DOHH2 (cell line): ENCODE measurements around the gene ABLIM3.

ENCODE experiments used
- EZH2phosphoT487 ChIP-seq: fragments of 200-600 bp; sonication (generic); IDR thresholded peaks from 2 replicates; pipeline ENCODE4 v1.6.1; 2017; ENCODE audit warnings: borderline replicate concordance, mild to moderate bottlenecking, antibody characterized with exemption, low read length, moderate library complexity, mixed read lengths
- TF ChIP-seq, protein P1 (sequence below): fragments of 200-600 bp; sonication (generic); IDR thresholded peaks from one replicate; pipeline ENCODE4 v1.5.1; 2014; ENCODE audit warnings: antibody characterized with exemption, mild to moderate bottlenecking, low read depth, low read length; ENCODE audit not compliant: poor library complexity, severe bottlenecking

DNA sequence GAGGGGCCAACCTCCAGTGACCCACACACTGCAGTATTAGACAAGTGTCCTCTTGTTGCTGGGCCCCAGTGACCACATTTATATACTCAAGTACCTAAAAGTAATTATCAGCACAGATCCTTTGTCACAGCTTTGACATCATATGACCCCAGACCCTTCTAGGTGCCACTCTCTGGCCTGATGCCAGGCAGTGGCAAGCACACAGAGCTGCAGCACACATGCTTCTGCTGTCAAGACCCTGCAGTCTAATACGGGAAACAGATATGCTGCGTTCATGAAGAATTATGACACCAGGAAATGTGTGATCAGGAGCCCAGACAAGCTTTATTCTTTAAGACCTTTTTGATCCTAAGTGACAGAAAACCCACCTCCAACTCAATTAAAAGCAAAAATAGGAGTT is 66.5 kb downstream of the ABLIM3 start:
- TF ChIP-seq, protein P1, sequence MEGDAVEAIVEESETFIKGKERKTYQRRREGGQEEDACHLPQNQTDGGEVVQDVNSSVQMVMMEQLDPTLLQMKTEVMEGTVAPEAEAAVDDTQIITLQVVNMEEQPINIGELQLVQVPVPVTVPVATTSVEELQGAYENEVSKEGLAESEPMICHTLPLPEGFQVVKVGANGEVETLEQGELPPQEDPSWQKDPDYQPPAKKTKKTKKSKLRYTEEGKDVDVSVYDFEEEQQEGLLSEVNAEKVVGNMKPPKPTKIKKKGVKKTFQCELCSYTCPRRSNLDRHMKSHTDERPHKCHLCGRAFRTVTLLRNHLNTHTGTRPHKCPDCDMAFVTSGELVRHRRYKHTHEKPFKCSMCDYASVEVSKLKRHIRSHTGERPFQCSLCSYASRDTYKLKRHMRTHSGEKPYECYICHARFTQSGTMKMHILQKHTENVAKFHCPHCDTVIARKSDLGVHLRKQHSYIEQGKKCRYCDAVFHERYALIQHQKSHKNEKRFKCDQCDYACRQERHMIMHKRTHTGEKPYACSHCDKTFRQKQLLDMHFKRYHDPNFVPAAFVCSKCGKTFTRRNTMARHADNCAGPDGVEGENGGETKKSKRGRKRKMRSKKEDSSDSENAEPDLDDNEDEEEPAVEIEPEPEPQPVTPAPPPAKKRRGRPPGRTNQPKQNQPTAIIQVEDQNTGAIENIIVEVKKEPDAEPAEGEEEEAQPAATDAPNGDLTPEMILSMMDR, result no peak
- TF ChIP-seq EZH2phosphoT487, result no peak
